CD14-positive monocyte (primary cell): ENCODE measurements around the gene SPRN. TPM values are rescaled to one million over a fixed set of nuclear protein-coding genes. Genes with fewer than 3 reads are reported as not detected.
A peak's percentile ranks its signal among the peaks of the same experiment; 100 is the strongest.

Experiments
- DNase-seq, 3 donors: peaks; one replicate each; pipeline ENCODE4 v3.0.0-alpha.2; 2011 to 2022
- H2AFZ ChIP-seq: 2 replicates; pipeline ENCODE4 v1.6.0; 2012; ENCODE audit warnings: mild to moderate bottlenecking, low read depth, low read length, inconsistent platforms; ENCODE audit not compliant: insufficient read depth, poor library complexity, severe bottlenecking
- H3K27ac ChIP-seq, 2 donors: 1 replicate in 1 of 2; 2 replicates in 1 of 2; pipeline ENCODE4 v1.5.1; 2012 to 2013; ENCODE audit warnings: low read length in 2 of 2, control low read depth in 1 of 2, inconsistent platforms in 1 of 2, low read depth in 1 of 2, mild to moderate bottlenecking in 1 of 2
- H3K27me3 ChIP-seq, 2 donors: one replicate each; pipeline versions ENCODE4 v1.6.0 to v1.6.1; 2011 to 2013; ENCODE audit warnings: low read length in 2 of 2; ENCODE audit not compliant: control insufficient read depth in 2 of 2, insufficient read depth in 2 of 2
- H3K36me3 ChIP-seq, 2 donors: replicated peaks in 1 of 2; 1 replicate in 1 of 2; 2 replicates in 1 of 2; pipeline versions ENCODE4 v1.5.1 to v1.6.1; 2012 to 2013; ENCODE audit warnings: low read length in 2 of 2, control low read depth in 1 of 2, inconsistent platforms in 1 of 2, mild to moderate bottlenecking in 1 of 2; ENCODE audit not compliant: insufficient read depth in 2 of 2, control insufficient read depth in 1 of 2
- H3K4me1 ChIP-seq, 2 donors: 1 replicate in 1 of 2; 2 replicates in 1 of 2; pipeline versions ENCODE4 v1.5.1 to v1.6.1; 2012 to 2013; ENCODE audit warnings: low read length in 2 of 2, control low read depth in 1 of 2, inconsistent platforms in 1 of 2, mild to moderate bottlenecking in 1 of 2, moderate library complexity in 1 of 2; ENCODE audit not compliant: insufficient read depth in 2 of 2, control insufficient read depth in 1 of 2
- H3K4me2 ChIP-seq: replicated peaks from 2 replicates; pipeline ENCODE3; 2012; ENCODE audit warnings: low read length, moderate library complexity, mild to moderate bottlenecking; ENCODE audit not compliant: poor library complexity, severe bottlenecking; ENCODE audit errors: extremely low read depth
- H3K4me3 ChIP-seq, 3 experiments: fragments of 200-600 bp in 1 of 3; sonication (generic) in 1 of 3; replicated peaks in 1 of 3; 1 replicate in 2 of 3; 2 replicates in 1 of 3; pipeline ENCODE4 v1.5.1; 2011 to 2013; ENCODE audit warnings: low read length in 3 of 3, mild to moderate bottlenecking in 3 of 3, control low read depth in 2 of 3, low read depth in 2 of 3, inconsistent platforms in 1 of 3, moderate library complexity in 1 of 3
- H3K79me2 ChIP-seq: 2 replicates; pipeline ENCODE4 v1.6.0; 2012; ENCODE audit warnings: mild to moderate bottlenecking, control low read depth, inconsistent platforms, low read length, moderate library complexity; ENCODE audit not compliant: insufficient read depth
- H3K9ac ChIP-seq: 2 replicates; pipeline ENCODE4 v1.6.0; 2017; ENCODE audit warnings: low read length, mild to moderate bottlenecking; ENCODE audit not compliant: insufficient read depth, poor library complexity, severe bottlenecking
- H3K9me3 ChIP-seq, 2 donors: replicated peaks in 1 of 2; 1 replicate in 1 of 2; 2 replicates in 1 of 2; pipeline versions ENCODE4 v1.5.1 to v1.6.1; 2012 to 2013; ENCODE audit warnings: low read length in 2 of 2, control low read depth in 1 of 2; ENCODE audit not compliant: control insufficient read depth in 1 of 2, insufficient read depth in 1 of 2
- H4K20me1 ChIP-seq: 2 replicates; pipeline ENCODE4 v1.6.0; 2012; ENCODE audit warnings: mild to moderate bottlenecking, low read length, control low read depth, moderate library complexity; ENCODE audit not compliant: insufficient read depth
- H3K27ac Mint-ChIP-seq, 7 donors: one replicate each; pipeline ENCODE4 v1.8.0; 2020; ENCODE audit warnings: mild to moderate bottlenecking in 7 of 7, mixed read lengths in 7 of 7, moderate library complexity in 6 of 7, inconsistent platforms in 2 of 7
- H3K27me3 Mint-ChIP-seq, 3 donors: one replicate each; pipeline ENCODE4 v1.8.0; 2021 to 2022; ENCODE audit warnings: low read depth in 3 of 3, mild to moderate bottlenecking in 3 of 3, mixed read lengths in 3 of 3, moderate library complexity in 3 of 3, inconsistent platforms in 1 of 3
- H3K36me3 Mint-ChIP-seq, 2 donors: one replicate each; pipeline ENCODE4 v1.8.0; 2020; ENCODE audit warnings: mixed read lengths in 2 of 2, inconsistent platforms in 1 of 2, mild to moderate bottlenecking in 1 of 2
- H3K4me1 Mint-ChIP-seq: one replicate; pipeline ENCODE4 v1.8.0; 2020; ENCODE audit warnings: mild to moderate bottlenecking, mixed read lengths
- H3K4me3 Mint-ChIP-seq, 2 donors: one replicate each; pipeline ENCODE4 v1.8.0; 2020; ENCODE audit warnings: mild to moderate bottlenecking in 2 of 2, mixed read lengths in 2 of 2, moderate library complexity in 1 of 2
- H3K9me3 Mint-ChIP-seq, 7 donors: one replicate each; pipeline ENCODE4 v1.8.0; 2020 to 2022; ENCODE audit warnings: mixed read lengths in 7 of 7, mild to moderate bottlenecking in 6 of 7, moderate library complexity in 6 of 7, inconsistent platforms in 2 of 7
- WGBS: methylation state at CpG from one replicate; pipeline ENCODE4 v1.1.5; 2013; ENCODE audit warnings: missing lambda C conversion rate; ENCODE audit not compliant: insufficient coverage; 5-methylcytosine and 5-hydroxymethylcytosine counted together
- intact Hi-C, 2 donors: fragments of 100-400 bp; cut with micrococcal nuclease; formaldehyde crosslinking; loops; one replicate each; pipeline versions ENCODE4 v1.15.0 to v1.15.1; 2023
- polyA plus RNA-seq, 3 donors: library from polyadenylated mRNA; depleted of rRNA in 1 of 3; unstranded in 2 of 3; stranded (reverse) in 1 of 3; fragments of 300-500 nt in 2 of 3; fragments of >200 nt in 1 of 3; fragmentation: Illumina TruSeq in 2 of 3; gene quantifications; 1 replicate in 2 of 3; 2 replicates in 1 of 3; pipeline ENCODE4 v1.2.3, GENCODE V29; 2012 to 2021
- TF ChIP-seq, protein P1 (sequence below): fragments of 200-600 bp; IDR thresholded peaks from one replicate; pipeline ENCODE4 v1.8.0; 2022; ENCODE audit warnings: antibody characterized with exemption, mild to moderate bottlenecking

Gene SPRN
- polyA plus RNA-seq, 3 donors: not detected

DNA sequence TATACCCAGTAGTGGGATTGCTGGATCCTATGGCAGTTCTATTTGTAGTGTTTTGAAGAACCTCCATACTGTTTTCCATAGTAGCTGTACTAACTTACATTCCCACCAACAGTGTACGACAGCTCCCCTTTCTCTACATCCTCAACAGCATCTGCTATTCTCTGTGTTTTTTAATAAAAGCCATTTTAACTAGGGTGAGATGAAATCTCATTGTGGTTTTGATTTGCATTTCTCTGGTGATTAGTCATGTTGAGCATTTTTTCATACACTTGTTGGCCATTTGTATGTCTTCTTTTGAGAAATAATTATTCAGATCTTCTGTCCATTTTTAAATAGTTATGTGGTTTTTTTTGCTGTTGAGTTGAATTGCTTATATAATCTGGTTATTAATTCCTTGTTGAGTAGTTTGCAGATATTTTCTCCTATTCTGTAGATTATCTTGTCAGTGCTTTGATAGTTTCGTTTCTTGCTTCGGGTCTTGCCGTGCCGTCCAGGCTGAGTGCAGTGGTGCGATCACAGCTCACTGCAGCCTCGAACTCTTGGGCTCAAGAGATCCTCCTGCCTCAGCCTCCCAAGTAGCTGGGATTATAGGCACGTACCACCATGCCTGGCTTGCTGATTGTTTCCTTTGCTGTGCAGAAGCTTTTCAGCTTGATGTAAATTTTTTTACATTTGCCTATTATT lies 18.4 kb downstream of the SPRN start:
- Mint-ChIP-seq H3K4me3 (no peak overlapping the region), H3K4me1 (peaks cover 1% of the 10 kb centered on the region), H3K27ac (peak overlapping the region in 1 of 7 donors; percentile 21), H3K27me3 (no peaks in the 10 kb centered on the region), H3K9me3 (peaks cover 8 to 20% (median 14%) of the 10 kb centered on the region in 7 donors), H3K36me3 (peaks cover 80 to 96% of the 10 kb centered on the region in 2 donors)
- 98% methylated on average over 6 of the region's 8 CpGs for WGBS
- DNase-seq: no peak
- Histone ChIP-seq H3K4me3 (no peak overlapping the region), H3K9me3 (peaks cover 8 to 9% of the 10 kb centered on the region in 2 donors), H3K79me2 (peaks cover 7% of the 10 kb centered on the region), H3K36me3 (peaks cover 47 to 95% of the 10 kb centered on the region in 2 donors), H3K4me2 (no peak overlapping the region), H3K27ac (no peak overlapping the region), H3K9ac (no peak overlapping the region), H2AFZ (no peak overlapping the region), H3K27me3 (no peaks in the 10 kb centered on the region), H4K20me1 (no peaks in the 10 kb centered on the region), H3K4me1 (no peaks in the 10 kb centered on the region)
- intact Hi-C loops: no loop called here
- TF ChIP-seq, protein P1, sequence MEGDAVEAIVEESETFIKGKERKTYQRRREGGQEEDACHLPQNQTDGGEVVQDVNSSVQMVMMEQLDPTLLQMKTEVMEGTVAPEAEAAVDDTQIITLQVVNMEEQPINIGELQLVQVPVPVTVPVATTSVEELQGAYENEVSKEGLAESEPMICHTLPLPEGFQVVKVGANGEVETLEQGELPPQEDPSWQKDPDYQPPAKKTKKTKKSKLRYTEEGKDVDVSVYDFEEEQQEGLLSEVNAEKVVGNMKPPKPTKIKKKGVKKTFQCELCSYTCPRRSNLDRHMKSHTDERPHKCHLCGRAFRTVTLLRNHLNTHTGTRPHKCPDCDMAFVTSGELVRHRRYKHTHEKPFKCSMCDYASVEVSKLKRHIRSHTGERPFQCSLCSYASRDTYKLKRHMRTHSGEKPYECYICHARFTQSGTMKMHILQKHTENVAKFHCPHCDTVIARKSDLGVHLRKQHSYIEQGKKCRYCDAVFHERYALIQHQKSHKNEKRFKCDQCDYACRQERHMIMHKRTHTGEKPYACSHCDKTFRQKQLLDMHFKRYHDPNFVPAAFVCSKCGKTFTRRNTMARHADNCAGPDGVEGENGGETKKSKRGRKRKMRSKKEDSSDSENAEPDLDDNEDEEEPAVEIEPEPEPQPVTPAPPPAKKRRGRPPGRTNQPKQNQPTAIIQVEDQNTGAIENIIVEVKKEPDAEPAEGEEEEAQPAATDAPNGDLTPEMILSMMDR: no peak

DNA sequence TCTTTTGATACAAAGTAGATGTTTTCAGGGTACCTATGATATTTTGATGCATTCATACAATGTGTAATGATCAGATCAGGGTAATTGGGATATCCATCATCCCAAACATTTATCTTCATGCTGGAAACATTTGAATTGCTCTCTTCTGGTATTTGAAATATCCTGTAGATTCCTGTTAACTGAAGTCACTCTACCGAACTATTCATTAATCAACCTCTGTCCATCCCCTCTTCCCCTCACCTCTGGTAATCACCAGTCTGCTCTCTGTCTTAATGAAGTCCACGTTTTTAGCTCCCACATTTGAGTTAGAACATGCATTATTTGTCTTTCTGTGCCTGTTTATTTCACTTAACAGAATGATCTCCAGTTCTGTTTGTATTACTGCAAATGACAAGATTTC lies 19.2 kb downstream of the SPRN start:
- intact Hi-C loops: no loop called here
- no peak overlapping the region for H3K27ac Mint-ChIP-seq
- peaks cover 5 to 13% (median 7%) of the 10 kb centered on the region in 7 donors for H3K9me3 Mint-ChIP-seq
- H3K4me3 Mint-ChIP-seq: no peak overlapping the region
- H3K27ac ChIP-seq: no peak overlapping the region
- peaks cover 2 to 4% of the 10 kb centered on the region in 2 donors for H3K9me3 ChIP-seq
- no peak for DNase-seq
- no peaks in the 10 kb centered on the region for H4K20me1 ChIP-seq
- no peak overlapping the region for H3K9ac ChIP-seq
- H3K27me3 Mint-ChIP-seq: no peaks in the 10 kb centered on the region
- TF ChIP-seq, protein P1: no peak
- no peaks in the 10 kb centered on the region for H3K27me3 ChIP-seq
- no peaks in the 10 kb centered on the region for H3K4me1 ChIP-seq
- H3K4me3 ChIP-seq: no peak overlapping the region
- peaks cover 7% of the 10 kb centered on the region for H3K79me2 ChIP-seq
- H2AFZ ChIP-seq: no peak overlapping the region
- H3K4me1 Mint-ChIP-seq: peaks cover 1% of the 10 kb centered on the region
- WGBS: 100% methylated on average over 1 of the region's 2 CpGs
- peaks cover 40 to 95% of the 10 kb centered on the region in 2 donors for H3K36me3 ChIP-seq
- H3K4me2 ChIP-seq: no peak overlapping the region
- peaks cover 77 to 93% of the 10 kb centered on the region in 2 donors for H3K36me3 Mint-ChIP-seq
